Body of pancreas (tissue), 4 donors: ENCODE results near the gene SEMA6C. TPM values are rescaled to one million over a fixed set of nuclear protein-coding genes. Genes with fewer than 3 reads are reported as not detected.

ENCODE experiments used
- ATAC-seq: fragments of 150-250 bp; one replicate; pipeline ENCODE4 v1.9.1; 2016
- DNase-seq, 4 donors: peaks; one replicate each; pipeline ENCODE4 v3.0.0-alpha.2; 2019
- H3K27ac ChIP-seq, 4 donors: fragments of 200-600 bp; sonication (generic); 1 replicate in 3 of 4; 2 replicates in 1 of 4; pipeline versions ENCODE4 v1.5.1 to v1.6.1; 2016 to 2019; ENCODE audit warnings: mild to moderate bottlenecking in 1 of 4, mixed read lengths in 1 of 4, moderate library complexity in 1 of 4
- H3K27me3 ChIP-seq, 2 donors: fragments of 200-600 bp; sonication (generic); one replicate each; pipeline ENCODE4 v1.6.0; 2016; ENCODE audit warnings: mild to moderate bottlenecking in 1 of 2
- H3K36me3 ChIP-seq, 2 donors: fragments of 200-600 bp; sonication (generic); replicated peaks in 1 of 2; 2 replicates each; pipeline ENCODE4 v1.5.1; 2016; ENCODE audit warnings: low read depth in 2 of 2; ENCODE audit not compliant: insufficient read depth in 1 of 2
- H3K4me1 ChIP-seq: fragments of 200-600 bp; sonication (generic); one replicate; pipeline ENCODE4 v1.6.0; 2016
- H3K4me3 ChIP-seq, 2 donors: fragments of 200-600 bp; sonication (generic); 1 replicate in 1 of 2; 2 replicates in 1 of 2; pipeline ENCODE4 v1.5.1; 2016 to 2019
- H3K9me3 ChIP-seq, 3 donors: fragments of 200-600 bp; sonication (generic); 1 replicate in 2 of 3; 2 replicates in 1 of 3; pipeline ENCODE4 v1.5.1; 2016
- CTCF ChIP-seq, 7 experiments: fragments of 450-650 bp in 4 of 7; fragments of 200-600 bp in 3 of 7; sonication (generic) in 3 of 7; IDR thresholded peaks; one replicate each; pipeline ENCODE4 v1.5.1; 2016 to 2019; ENCODE audit warnings: antibody characterized with exemption in 7 of 7
- POLR2A ChIP-seq, 3 donors: fragments of 450-650 bp; IDR thresholded peaks; one replicate each; pipeline ENCODE4 v1.6.1; 2016; ENCODE audit warnings: antibody characterized with exemption in 3 of 3, mild to moderate bottlenecking in 2 of 3
- WGBS, 2 donors: methylation state at CpG; one replicate each; pipeline ENCODE4 v1.1.5; 2017; 5-methylcytosine and 5-hydroxymethylcytosine counted together
- intact Hi-C: fragments of 100-400 bp; cut with DNase I; formaldehyde crosslinking; loops from one replicate; pipeline ENCODE4 v1.15.1; 2023
- total RNA-seq, 2 donors: library from RNA; depleted of rRNA; stranded (reverse); fragments of >200 nt; gene quantifications; one replicate each; pipeline ENCODE4 v1.1.0, GENCODE V29; 2016

The SEMA6C gene
- total RNA-seq, 2 donors from 2014 or later = 3.6 to 5.3 TPM

GRCh38 chr1:151175863-151176262 is 29.4 kb upstream of the SEMA6C start, which contains the start of gene TMOD4:
Gene TMOD4 (minus strand): TSS chr1:151175981. CDS start chr1:151174875, 1,106 bp downstream.
- Histone ChIP-seq H3K4me1 (no peaks in the 10 kb centered on the region), H3K4me3 (no peak within 1 kb of the TSS), H3K9me3 (no peaks in the 10 kb centered on the region), H3K36me3 (peaks cover 0 to 20% of the 10 kb centered on the region in 2 donors), H3K27ac (no peak within 1 kb of the TSS), H3K27me3 (no peaks in the 10 kb centered on the region)
- intact Hi-C loops = no loop called here
- TF ChIP-seq CTCF (IDR thresholded peaks at IDR 0.05) (peak in 5 of 7 experiments; percentile 9 to 20 (median 18)), POLR2A (IDR thresholded peaks at IDR 0.05) (no peak)
- ATAC-seq (peak; percentile 51), DNase-seq (no peak)
- WGBS, 2 donors = 49 to 74% methylated on average over 4 of the region's 4 CpGs

- no peak for TF ChIP-seq POLR2A (IDR thresholded peaks at IDR 0.05)
- TF ChIP-seq CTCF (IDR thresholded peaks at IDR 0.05) = no peak
- H3K4me3 ChIP-seq = no peak overlapping the region
- H3K9me3 ChIP-seq = no peaks in the 10 kb centered on the region
- intact Hi-C loops = no loop called here
- H3K4me1 ChIP-seq = no peaks in the 10 kb centered on the region
- DNase-seq = no peak
- no peaks in the 10 kb centered on the region for H3K27me3 ChIP-seq
- H3K27ac ChIP-seq = no peak overlapping the region
- 66 to 74% methylated on average over 6 of the region's 6 CpGs for WGBS, 2 donors
- H3K36me3 ChIP-seq = peaks cover 0 to 18% of the 10 kb centered on the region in 2 donors
- ATAC-seq = no peak
Observed at GRCh38 chr1:151175041-151175741, 28.8 kb upstream of the SEMA6C start.

GRCh38 chr1:151171190-151171589 is 24.8 kb upstream of the SEMA6C start:
- no peak overlapping the region for H3K27ac ChIP-seq
- TF ChIP-seq CTCF (IDR thresholded peaks at IDR 0.05) = no peak
- TF ChIP-seq POLR2A (IDR thresholded peaks at IDR 0.05) = no peak
- H3K36me3 ChIP-seq = peaks cover 0 to 5% of the 10 kb centered on the region in 2 donors
- intact Hi-C loops = no loop called here
- WGBS, 2 donors = 45 to 89% methylated on average over 2 to 5 of the region's 5 CpGs
- H3K4me1 ChIP-seq = peaks cover 11% of the 10 kb centered on the region
- H3K4me3 ChIP-seq = no peak overlapping the region
- H3K9me3 ChIP-seq = no peaks in the 10 kb centered on the region
- ATAC-seq = no peak
- no peak for DNase-seq
- H3K27me3 ChIP-seq = no peaks in the 10 kb centered on the region

GRCh38 chr1:151167116-151167515 is 20.7 kb upstream of the SEMA6C start:
- Histone ChIP-seq H3K4me1 (peaks cover 24% of the 10 kb centered on the region), H3K9me3 (no peaks in the 10 kb centered on the region), H3K36me3 (peaks cover 0 to 5% of the 10 kb centered on the region in 2 donors), H3K27me3 (no peaks in the 10 kb centered on the region), H3K4me3 (no peak overlapping the region), H3K27ac (no peak overlapping the region)
- 80 to 85% methylated on average over 6 of the region's 6 CpGs for WGBS, 2 donors
- intact Hi-C loops = no loop called here
- ATAC-seq = no peak
- TF ChIP-seq POLR2A (IDR thresholded peaks at IDR 0.05) (no peak), CTCF (IDR thresholded peaks at IDR 0.05) (no peak)
- no peak for DNase-seq

GRCh38 chr1:151166505-151166956 is 20.1 kb upstream of the SEMA6C start:
- TF ChIP-seq CTCF (IDR thresholded peaks at IDR 0.05) (no peak), POLR2A (IDR thresholded peaks at IDR 0.05) (no peak)
- ATAC-seq = peak; percentile 2

More at GRCh38 chr1:151166505-151166956, 20.1 kb upstream of the SEMA6C start:
- H3K4me1 ChIP-seq = peaks cover 24% of the 10 kb centered on the region
- DNase-seq = no peak
- peak overlapping the region; percentile 6 to 59 for H3K4me3 ChIP-seq
- 2 to 4% methylated on average over 15 of the region's 15 CpGs for WGBS, 2 donors
- no peaks in the 10 kb centered on the region for H3K9me3 ChIP-seq
- H3K36me3 ChIP-seq = peaks cover 0 to 5% of the 10 kb centered on the region in 2 donors
- no peaks in the 10 kb centered on the region for H3K27me3 ChIP-seq
- peak overlapping the region in 2 of 4 donors; percentile 73 to 74 for H3K27ac ChIP-seq
- intact Hi-C loops = no loop called here
